Iris pigment epithelial cell (primary cell): ENCODE data around the gene CREBBP.
A peak's percentile ranks its signal among the peaks of the same experiment; 100 is the strongest.

Experiments
- DNase-seq: peaks from one replicate; pipeline ENCODE4 v3.0.0-alpha.2; 2011; ENCODE audit warnings: low read depth

CREBBP gene

GRCh38 chr16:3824121-3824795, 56.3 kb downstream of the CREBBP start:
- no peak for DNase-seq

GRCh38 chr16:3823427-3823826, 57.1 kb downstream of the CREBBP start:
- DNase-seq = no peak

- DNase-seq = peak; percentile 58
These were observed 58.0 kb downstream of the CREBBP start for GRCh38 chr16:3822366-3823045.

DNA sequence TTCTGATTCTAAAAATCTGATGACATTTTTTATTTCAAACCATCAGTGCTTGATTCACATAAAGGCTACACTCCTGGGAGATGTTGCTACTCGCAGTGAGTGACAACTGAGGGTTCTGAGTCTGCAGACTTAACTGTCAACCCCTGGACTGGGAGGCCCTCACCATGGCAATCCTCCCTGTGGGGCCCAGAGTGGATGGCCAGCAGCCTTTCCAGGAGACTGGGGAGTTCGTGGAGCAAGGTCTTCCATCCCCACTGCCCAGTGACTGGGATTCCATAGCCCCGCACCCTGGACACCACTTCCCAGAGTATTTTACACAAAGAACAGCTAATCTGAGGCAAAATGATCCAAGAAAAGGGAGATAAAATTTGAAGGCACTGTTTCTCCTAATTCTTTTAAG, 59.3 kb downstream of the CREBBP start:
- no peak for DNase-seq

- peak; percentile 96 for DNase-seq
These were observed 60.5 kb downstream of the CREBBP start for GRCh38 chr16:3819746-3820724.

DNA sequence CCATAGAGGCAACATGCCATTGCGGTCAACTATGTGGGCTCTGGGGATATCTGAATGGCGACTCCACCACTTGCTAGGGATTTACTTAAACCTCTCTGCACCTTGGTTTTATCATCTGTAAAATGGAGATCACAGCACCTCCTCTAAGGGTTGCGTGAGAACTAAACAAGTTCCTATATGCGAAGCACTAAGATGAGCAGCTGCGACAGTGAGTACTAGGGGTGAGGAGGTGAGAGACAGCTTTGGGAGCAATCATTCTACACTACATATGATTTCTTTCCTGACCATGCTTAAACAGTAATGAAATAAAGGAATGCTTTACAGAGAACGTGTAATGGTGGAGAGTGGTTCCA, 61.4 kb downstream of the CREBBP start:
- DNase-seq = no peak

- DNase-seq = no peak
These were observed 64.2 kb downstream of the CREBBP start for GRCh38 chr16:3816326-3816725.

DNA sequence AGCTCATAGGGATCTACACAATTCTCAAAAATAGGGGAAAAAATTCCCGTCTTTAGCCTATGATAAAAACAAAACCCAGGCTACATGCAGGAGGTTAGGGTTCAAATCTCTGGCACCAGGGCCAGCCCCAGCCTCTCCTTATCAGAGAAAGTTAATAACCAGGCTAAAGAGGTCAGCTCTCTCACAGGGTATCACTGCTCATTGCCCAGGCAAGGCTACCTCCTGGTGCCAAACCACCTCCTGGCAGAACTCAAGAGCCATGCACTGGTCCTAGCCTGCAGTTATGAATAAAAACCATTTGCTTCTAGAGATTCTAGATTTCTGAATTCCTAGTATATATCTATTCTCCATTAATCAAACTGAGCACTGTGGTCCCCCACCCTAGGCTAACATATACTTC, 65.8 kb downstream of the CREBBP start:
- no peak for DNase-seq

DNA sequence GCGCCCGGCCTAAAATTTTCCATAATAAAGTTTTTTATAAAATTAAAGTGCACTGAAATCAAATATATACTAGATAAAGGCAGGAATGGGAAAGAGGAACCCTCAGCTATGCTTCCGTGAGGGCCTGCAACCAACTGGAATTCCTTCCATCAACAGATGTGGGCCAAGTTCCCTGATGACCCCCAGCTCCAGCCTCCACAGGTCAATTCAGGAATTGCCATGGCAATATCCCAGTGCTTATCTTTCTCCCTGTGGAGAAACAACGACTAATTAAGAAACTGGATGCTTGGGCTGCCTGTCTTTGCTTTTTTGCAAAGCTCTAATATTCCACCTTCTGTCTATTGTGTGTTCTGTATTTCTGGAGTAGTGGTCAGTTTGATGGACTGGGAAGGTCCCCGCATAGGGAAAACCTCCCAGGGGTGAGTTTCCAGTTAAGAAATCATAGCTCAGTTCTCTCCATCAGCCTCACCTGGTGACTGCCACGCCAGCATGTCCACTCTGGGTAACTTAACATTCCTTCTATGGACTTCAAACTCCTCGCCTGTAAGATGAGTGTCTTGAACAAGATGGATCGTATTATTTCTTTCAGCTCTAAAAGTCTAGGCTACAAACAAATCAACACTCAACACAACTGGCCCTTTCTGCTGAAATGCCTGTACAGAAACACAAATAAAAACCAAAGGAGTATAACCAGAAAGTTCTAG, 67.9 kb downstream of the CREBBP start:
- no peak for DNase-seq

- DNase-seq = no peak
These were observed 69.7 kb downstream of the CREBBP start for GRCh38 chr16:3810818-3811217.

DNA sequence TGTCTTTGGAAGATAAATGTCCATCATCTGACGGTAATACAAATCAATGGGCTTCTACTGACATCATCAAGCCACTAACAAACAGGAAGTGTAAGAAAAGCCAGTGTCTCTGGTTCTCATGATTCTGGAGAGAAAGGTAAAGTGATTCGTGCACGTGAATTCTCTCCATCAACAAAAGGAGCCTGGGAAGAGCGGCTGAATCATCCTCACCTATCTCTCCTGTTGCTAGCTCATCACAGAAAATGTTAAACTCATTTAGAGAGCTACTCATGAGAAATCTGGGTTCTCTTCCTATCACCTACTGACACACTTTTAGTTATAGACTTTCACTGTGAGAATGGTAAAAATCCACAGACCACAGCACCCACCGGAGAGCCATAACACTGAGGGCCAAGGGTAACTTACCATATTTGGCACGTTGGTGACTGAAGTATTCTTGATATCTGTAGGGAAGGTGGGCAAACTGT, 70.3 kb downstream of the CREBBP start:
- no peak for DNase-seq

DNA sequence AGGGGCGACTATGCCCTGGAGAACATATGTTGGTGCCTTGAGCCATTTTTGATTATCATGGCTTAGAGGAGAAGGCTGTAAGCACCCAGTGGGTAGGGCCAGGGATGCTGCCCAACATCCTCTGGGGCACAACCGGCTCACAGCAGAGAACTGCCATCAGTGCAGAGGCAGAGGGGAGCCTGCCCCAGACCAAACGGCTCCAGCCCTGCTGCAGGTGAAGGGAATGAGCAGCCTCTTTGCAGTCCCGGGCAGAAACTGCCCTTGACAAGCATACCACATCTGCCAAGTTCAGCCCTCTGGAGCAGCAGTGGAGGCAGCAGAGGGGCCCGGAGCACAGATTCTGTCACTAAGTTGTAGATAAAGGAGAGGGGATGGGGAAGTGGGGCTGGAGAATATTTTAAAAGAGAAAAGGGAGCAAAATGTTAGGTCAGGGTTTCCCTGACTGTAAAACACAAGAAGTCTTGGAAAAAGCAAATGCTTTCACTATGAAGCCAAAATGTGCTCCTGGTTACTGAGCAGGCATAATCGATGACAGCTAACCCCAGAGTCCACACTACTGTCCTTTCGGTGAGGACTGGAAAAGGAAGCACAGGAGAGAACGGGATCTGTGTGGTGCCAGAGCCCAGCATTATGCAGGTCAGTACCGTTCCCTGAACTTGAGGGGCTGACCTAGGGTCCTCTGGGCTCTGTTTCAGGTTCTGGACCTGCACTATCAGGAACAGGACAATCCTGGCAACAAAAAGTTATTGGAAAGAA, 72.0 kb downstream of the CREBBP start:
- DNase-seq = no peak

DNA sequence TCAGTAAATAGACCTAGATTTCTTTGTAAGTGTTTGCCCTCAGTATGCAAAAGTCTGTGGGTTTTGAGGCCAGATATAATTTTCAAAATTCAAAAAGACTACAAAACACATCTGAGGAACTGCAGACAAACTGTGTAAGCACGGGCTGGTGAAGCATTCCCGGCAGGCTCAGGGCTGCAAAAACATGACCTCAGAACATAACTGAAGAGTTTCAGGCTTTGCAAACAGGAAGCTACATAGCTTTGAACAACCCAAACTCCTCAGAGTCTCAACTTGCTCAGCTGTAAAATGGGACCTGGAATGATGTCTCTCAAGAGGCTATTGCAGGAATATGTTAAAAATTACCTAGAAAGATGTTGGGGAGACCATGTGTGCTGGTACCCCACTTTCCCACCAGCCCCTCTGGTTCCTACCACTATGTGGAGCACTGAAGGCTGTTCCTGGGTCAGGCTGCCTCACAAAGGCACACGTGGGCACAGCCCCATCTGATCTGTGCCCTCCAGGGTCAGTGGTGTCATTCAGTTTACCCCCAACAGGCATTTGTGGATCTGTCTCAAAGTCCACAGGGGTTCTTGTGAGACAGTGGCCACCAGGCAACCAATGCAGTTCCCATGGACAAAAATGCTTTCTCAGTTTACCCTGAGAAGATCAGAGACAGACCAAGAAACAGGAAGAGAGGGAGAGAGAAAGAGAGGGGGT, 72.9 kb downstream of the CREBBP start:
- peak; percentile 27 for DNase-seq

- no peak for DNase-seq
These were observed 76.0 kb downstream of the CREBBP start for GRCh38 chr16:3804426-3805016.

DNA sequence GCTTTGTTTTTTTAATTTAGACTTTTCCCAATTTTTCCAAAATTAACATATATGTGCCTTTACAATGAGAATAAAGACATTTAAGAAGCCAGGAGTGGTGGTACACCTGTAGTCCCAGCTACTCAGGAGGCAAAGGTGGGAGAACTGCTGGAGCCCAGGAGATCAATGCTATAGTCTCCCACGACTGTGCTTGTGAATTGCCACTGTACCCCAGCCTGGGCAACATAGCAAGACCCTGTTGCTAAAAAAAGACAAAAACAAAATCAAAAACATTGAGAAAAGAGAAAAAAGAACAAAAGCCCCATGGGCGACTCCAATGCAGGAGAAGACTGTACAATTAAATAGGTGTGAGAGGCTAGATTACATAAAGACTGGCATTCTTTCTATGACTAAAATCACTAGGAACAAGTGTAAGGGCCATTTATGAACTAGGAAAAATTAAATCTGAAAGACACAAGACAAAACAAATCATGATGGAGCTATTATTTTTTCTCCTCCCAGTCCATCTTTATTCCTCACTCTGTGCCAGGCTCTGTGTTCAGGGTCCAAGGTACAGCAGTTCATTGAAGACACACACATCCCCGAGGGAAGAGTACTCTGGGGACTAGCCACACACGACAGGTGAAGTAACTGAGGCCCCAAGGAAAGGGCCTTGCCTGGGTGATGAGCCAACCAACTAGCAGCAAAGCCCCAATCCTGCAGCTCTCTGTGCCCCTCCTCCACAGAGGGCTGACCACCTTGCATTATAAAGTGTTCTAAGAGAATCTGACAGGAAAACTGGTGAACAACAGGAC, 79.8 kb downstream of the CREBBP start:
- DNase-seq = no peak

DNA sequence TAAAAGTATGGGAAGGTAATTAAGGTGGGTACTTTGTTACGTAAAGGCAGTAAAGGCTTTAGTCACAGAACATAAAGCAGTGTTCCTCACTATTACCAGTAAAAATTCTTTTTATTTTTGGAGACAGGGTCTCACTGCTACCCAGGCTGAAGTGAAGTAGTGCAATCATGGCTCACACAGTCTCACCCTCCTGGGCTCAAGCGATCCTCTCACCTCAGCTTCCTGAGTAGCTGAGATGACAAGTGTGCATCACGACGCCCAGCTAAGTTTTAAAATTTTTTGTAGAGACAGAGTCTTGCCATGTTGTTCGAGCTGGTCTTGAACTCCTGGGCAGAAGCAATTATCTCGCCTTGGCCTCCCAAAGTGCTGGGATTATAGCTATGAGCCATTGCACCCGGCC, 80.5 kb downstream of the CREBBP start:
- DNase-seq = no peak

DNA sequence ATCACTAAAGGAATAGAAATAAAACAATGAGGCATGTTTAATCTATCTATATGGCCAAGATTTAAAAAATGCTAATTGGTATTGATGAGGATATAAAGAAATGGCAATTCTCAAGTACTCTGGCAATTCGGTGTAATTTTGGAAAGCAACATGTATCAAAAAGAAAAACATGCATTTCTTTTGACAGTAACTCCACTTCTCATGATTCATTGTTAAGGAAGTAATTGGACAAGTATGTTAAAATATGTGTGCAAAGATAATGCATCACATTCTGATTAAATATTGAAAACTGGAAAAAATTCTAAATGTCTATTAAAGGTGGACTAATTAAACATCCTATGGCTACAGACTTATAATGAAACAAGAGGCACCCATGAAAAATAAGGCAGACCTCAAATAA, 81.2 kb downstream of the CREBBP start:
- DNase-seq = no peak

GRCh38 chr16:3798838-3799237, 81.7 kb downstream of the CREBBP start:
- no peak for DNase-seq
